Loucy (cell line): Measurements from ENCODE around the gene ZNF664.

ENCODE experiments used
- H2AFZ ChIP-seq: fragments of 200-600 bp; sonication (generic); 2 replicates; pipeline ENCODE4 v1.6.0; 2016; ENCODE audit warnings: antibody characterized with exemption, mild to moderate bottlenecking, low read length, moderate library complexity
- H3F3A ChIP-seq: fragments of 200-600 bp; 2 replicates; pipeline ENCODE4 v1.6.0; 2016; ENCODE audit warnings: antibody characterized with exemption, low read depth, mild to moderate bottlenecking
- H3K27me3 ChIP-seq: fragments of 200-600 bp; sonication (generic); 2 replicates; pipeline ENCODE4 v1.6.1; 2014; ENCODE audit warnings: low read length, mild to moderate bottlenecking; ENCODE audit not compliant: insufficient read depth, poor library complexity, severe bottlenecking
- H3K36me3 ChIP-seq: fragments of 200-600 bp; sonication (generic); 2 replicates; pipeline ENCODE4 v1.6.1; 2016; ENCODE audit warnings: low read length; ENCODE audit not compliant: insufficient read depth
- H3K4me1 ChIP-seq: fragments of 200-600 bp; sonication (generic); 2 replicates; pipeline ENCODE4 v1.5.1; 2014; ENCODE audit warnings: low read length, mild to moderate bottlenecking; ENCODE audit not compliant: insufficient read depth, poor library complexity, severe bottlenecking
- H3K4me2 ChIP-seq: fragments of 200-600 bp; sonication (generic); 2 replicates; pipeline ENCODE4 v1.6.0; 2014; ENCODE audit warnings: antibody characterized with exemption, low read length, low read depth, mild to moderate bottlenecking; ENCODE audit not compliant: poor library complexity, severe bottlenecking
- H3K4me3 ChIP-seq: fragments of 200-600 bp; sonication (generic); 2 replicates; pipeline ENCODE4 v1.5.1; 2014; ENCODE audit warnings: low read length, mild to moderate bottlenecking, mixed read lengths; ENCODE audit not compliant: poor library complexity, severe bottlenecking
- H3K79me2 ChIP-seq: fragments of 200-600 bp; sonication (generic); 2 replicates; pipeline ENCODE4 v1.6.1; 2014; ENCODE audit warnings: low read length; ENCODE audit not compliant: insufficient read depth
- H3K9ac ChIP-seq: fragments of 200-600 bp; sonication (generic); 2 replicates; pipeline ENCODE4 v1.6.0; 2014; ENCODE audit warnings: mild to moderate bottlenecking, low read depth, low read length, moderate library complexity; ENCODE audit not compliant: poor library complexity, severe bottlenecking
- H3K9me2 ChIP-seq: fragments of 200-600 bp; sonication (generic); replicated peaks from 2 replicates; pipeline ENCODE4 v1.6.1; 2016; ENCODE audit warnings: low read depth, low read length, mixed read lengths
- H3K9me3 ChIP-seq: fragments of 200-600 bp; sonication (generic); 2 replicates; pipeline ENCODE4 v1.6.1; 2014; ENCODE audit warnings: mild to moderate bottlenecking, antibody characterized with exemption, low read length, low read depth; ENCODE audit not compliant: insufficient read depth
- H4K20me1 ChIP-seq: fragments of 200-600 bp; sonication (generic); 2 replicates; pipeline ENCODE4 v1.6.0; 2014; ENCODE audit warnings: antibody characterized with exemption, low read length, mild to moderate bottlenecking; ENCODE audit not compliant: insufficient read depth, poor library complexity, severe bottlenecking
- CTCF ChIP-seq: fragments of 200-600 bp; sonication (generic); conservative IDR thresholded peaks from 2 replicates; pipeline ENCODE4 v1.5.1; 2014; ENCODE audit warnings: mild to moderate bottlenecking, antibody characterized with exemption, low read length
- EZH2phosphoT487 ChIP-seq: fragments of 200-600 bp; IDR thresholded peaks from 2 replicates; pipeline ENCODE4 v1.6.1; 2018; ENCODE audit warnings: antibody characterized with exemption, mild to moderate bottlenecking, moderate library complexity, borderline replicate concordance

Gene ZNF664

GRCh38 chr12:124055066-124055465, 82.1 kb downstream of the ZNF664 start:
- Histone ChIP-seq H3K4me3 (no peak overlapping the region), H3K36me3 (no peaks in the 10 kb centered on the region), H2AFZ (no peak overlapping the region), H3K4me2 (no peak overlapping the region), H3K27me3 (no peaks in the 10 kb centered on the region), H3K4me1 (no peaks in the 10 kb centered on the region), H3K9me2 (no peaks in the 10 kb centered on the region), H3K79me2 (no peaks in the 10 kb centered on the region), H3K9me3 (no peaks in the 10 kb centered on the region), H3F3A (no peaks in the 10 kb centered on the region), H3K9ac (no peak overlapping the region), H4K20me1 (no peaks in the 10 kb centered on the region)
- TF ChIP-seq EZH2phosphoT487 = no peak
- TF ChIP-seq CTCF = no peak

GRCh38 chr12:124057691-124058090, 84.7 kb downstream of the ZNF664 start:
- no peak overlapping the region for H3K4me2 ChIP-seq
- no peaks in the 10 kb centered on the region for H3K9me3 ChIP-seq

GRCh38 chr12:124059752-124060151, 86.7 kb downstream of the ZNF664 start:
- Histone ChIP-seq H3K4me3 (no peak overlapping the region), H3K9me3 (no peaks in the 10 kb centered on the region), H3K9me2 (no peaks in the 10 kb centered on the region), H3K36me3 (no peaks in the 10 kb centered on the region), H4K20me1 (no peaks in the 10 kb centered on the region), H3K9ac (no peak overlapping the region), H3K27me3 (no peaks in the 10 kb centered on the region), H3K4me2 (no peak overlapping the region), H3F3A (no peaks in the 10 kb centered on the region), H3K79me2 (no peaks in the 10 kb centered on the region), H2AFZ (no peak overlapping the region), H3K4me1 (no peaks in the 10 kb centered on the region)
- TF ChIP-seq CTCF (no peak), EZH2phosphoT487 (no peak)

More at GRCh38 chr12:124057691-124058090, 84.7 kb downstream of the ZNF664 start:
- TF ChIP-seq CTCF (no peak), EZH2phosphoT487 (no peak)
- no peaks in the 10 kb centered on the region for H3K27me3 ChIP-seq
- no peaks in the 10 kb centered on the region for H4K20me1 ChIP-seq
- no peaks in the 10 kb centered on the region for H3K9me2 ChIP-seq
- no peak overlapping the region for H2AFZ ChIP-seq
- H3K4me1 ChIP-seq = no peaks in the 10 kb centered on the region
- H3K4me3 ChIP-seq = no peak overlapping the region
- no peaks in the 10 kb centered on the region for H3F3A ChIP-seq
- no peaks in the 10 kb centered on the region for H3K79me2 ChIP-seq
- no peak overlapping the region for H3K9ac ChIP-seq
- no peaks in the 10 kb centered on the region for H3K36me3 ChIP-seq
